ENCODE data around the gene ZNF366.

GRCh38 chr5:72488756-72489155 lies 18.5 kb downstream of the ZNF366 start:
- TF ChIP-seq RBFOX2 (IDR thresholded peaks at IDR 0.05; ENCODE audit: low read depth, low read length), result no peak
- TF ChIP-seq MNT (IDR thresholded peaks at IDR 0.05), result peak; percentile 44; the same call in 1 of the 2 replicates
- no peak for TF ChIP-seq ETV5 (CRISPR knock-in tag; IDR thresholded peaks at IDR 0.05; ENCODE audit: borderline replicate concordance)
- no peak for TF ChIP-seq ZNF891 (CRISPR knock-in tag; IDR thresholded peaks at IDR 0.05)
- no peak for TF ChIP-seq NR2C2 (CRISPR knock-in tag; IDR thresholded peaks at IDR 0.05; ENCODE audit: borderline replicate concordance)
- no peak for TF ChIP-seq ZNF7 (CRISPR knock-in tag; IDR thresholded peaks at IDR 0.05)
- TF ChIP-seq ZBTB21 (CRISPR knock-in tag; IDR thresholded peaks at IDR 0.05), result no peak
- TF ChIP-seq SUZ12 (IDR thresholded peaks at IDR 0.05; ENCODE audit: low read depth, low read length), result no peak
- no peak for TF ChIP-seq MYPOP (CRISPR knock-in tag; IDR thresholded peaks at IDR 0.05)
- no peak for TF ChIP-seq ZNF530 (CRISPR knock-in tag; IDR thresholded peaks at IDR 0.05; ENCODE audit: low read depth)
- no peak for TF ChIP-seq ZNF83 (CRISPR knock-in tag; IDR thresholded peaks at IDR 0.05; ENCODE audit: borderline replicate concordance)
- TF ChIP-seq STAG1 (CRISPR knock-in tag; IDR thresholded peaks at IDR 0.05), result no peak
- no peak for TF ChIP-seq ZFY (CRISPR knock-in tag; IDR thresholded peaks at IDR 0.05)
- no peak for TF ChIP-seq ZBTB25 (CRISPR knock-in tag; IDR thresholded peaks at IDR 0.05)

All from HepG2 (cell line).